ENCODE measurements around the gene LRRC8D.

Gene LRRC8D

DNA sequence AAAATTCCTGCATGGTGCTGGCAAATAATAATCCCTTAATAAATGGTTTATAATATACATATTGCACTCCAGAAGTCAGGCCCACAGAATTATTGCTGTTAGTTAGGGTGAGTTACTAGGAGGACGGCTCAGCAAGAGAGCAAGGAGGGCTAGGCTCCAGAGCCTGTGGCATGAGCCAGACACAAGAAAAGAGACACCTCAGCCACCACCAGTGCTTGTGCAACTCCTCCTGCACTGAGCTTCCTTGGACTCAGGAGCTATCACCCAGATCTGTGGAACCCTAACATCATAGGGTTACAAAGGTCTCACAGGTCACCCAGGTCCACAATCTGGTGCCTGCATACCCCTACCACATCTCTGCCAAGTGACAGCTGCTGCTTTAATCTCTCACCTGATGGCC lies 12.8 kb upstream of the LRRC8D start:
- no peak for DNase-seq (ENCODE audit: low spot score)

DNA sequence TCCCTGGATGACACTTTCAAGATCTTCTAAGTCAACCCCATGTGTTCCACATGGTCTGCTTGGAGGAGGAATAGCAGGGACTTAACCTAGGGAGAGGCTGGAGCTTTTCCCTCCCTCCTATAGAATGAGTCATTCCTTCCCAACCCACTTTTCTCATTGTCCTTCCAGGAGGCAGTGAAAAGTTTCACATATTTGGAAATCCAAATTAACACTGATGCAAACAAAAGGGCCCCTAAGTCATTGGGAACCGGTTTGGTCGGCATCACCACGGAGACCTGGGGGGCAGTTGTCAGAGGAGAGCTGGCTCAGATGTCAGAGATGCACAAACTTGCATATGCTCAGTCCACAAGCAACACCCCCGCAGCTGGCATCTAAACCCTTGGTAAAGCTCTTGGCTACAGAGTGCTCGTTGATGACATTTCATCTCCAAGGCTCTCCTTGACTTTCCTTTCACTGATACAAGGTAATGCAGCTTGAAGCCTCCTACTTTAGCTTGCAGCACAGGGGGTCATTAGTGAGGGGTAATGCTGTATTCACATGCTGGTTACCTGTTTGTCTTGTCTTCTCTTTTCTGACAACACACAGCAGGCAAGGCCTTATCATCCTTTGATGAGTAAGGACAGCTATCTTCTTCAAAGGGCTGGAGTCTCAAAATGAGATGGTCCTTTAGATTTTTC lies 12.3 kb upstream of the LRRC8D start:
- DNase-seq (ENCODE audit: low spot score) = peak; percentile 31

- no peak for DNase-seq (ENCODE audit: low spot score)
These were observed 11.3 kb upstream of the LRRC8D start for GRCh38 chr1:89809556-89809955.

GRCh38 chr1:89810302-89810701 lies 10.5 kb upstream of the LRRC8D start:
- no peak for DNase-seq (ENCODE audit: low spot score)

DNA sequence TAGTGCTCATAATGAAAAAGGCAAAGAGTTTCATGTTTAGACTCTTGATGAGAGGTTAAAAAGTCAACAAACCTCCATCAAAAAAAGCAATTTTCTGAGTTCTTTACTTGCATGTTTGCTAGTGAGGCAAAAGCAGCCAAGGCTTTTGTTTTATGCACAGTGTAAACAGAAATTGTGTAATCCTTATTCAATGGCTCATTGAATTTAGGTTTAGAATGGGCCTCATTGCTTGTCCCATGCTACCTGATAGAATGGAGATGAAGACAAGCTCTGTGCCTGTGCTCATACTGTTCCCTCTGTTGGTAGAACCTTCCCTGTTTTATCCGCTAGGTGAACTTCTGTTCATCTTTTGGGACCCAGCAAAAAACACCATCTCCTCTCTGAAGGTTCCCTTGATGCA lies 10.0 kb upstream of the LRRC8D start:
- DNase-seq (ENCODE audit: low spot score) = no peak

DNA sequence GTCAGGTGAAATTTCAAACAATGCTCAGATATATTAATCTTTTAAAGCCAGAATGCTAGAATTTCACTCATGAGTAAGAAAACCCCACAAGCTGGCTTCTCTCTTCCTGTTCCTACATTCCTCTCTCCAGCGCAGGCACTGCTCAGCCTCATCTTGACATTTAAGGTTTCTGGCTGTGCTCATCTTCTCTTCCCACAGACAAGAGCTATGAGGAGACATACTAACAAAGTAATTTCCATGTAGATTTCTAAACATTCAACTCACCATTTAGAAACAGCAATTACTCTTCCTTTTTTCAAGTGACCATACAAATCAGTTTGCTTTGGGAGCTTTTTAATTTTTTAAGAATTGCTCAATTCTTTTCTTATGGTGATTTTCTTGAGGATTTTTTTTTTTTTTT lies 7.8 kb upstream of the LRRC8D start:
- DNase-seq (ENCODE audit: low spot score) = no peak

- DNase-seq (ENCODE audit: low spot score) = no peak
These were observed 5.8 kb upstream of the LRRC8D start for GRCh38 chr1:89815040-89815439.

- no peak for DNase-seq (ENCODE audit: low spot score)
These were observed 5.2 kb upstream of the LRRC8D start for GRCh38 chr1:89815611-89816010.

DNA sequence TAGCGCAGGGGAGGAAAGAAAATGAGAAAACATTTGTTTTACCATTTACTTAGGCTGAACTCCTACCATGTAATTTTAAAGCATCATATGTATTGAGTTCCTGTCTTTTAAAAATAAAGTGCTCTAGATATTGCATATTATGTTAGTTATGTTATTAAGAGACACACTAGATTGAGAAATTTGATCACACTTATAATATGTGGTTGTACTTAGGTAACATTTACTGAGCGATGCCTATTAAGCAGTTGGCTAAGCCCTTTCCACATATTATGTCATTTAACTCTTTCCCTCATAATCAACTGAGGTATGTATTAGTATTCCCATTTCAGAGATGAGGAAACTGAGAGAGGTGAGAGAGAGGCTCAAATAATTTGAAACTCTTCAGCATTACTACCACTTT lies 4.5 kb upstream of the LRRC8D start:
- DNase-seq (ENCODE audit: low spot score) = no peak

- peak; percentile 78 for DNase-seq (ENCODE audit: low spot score)
These were observed 683 bp downstream of the LRRC8D start for GRCh38 chr1:89821322-89822108.

- peak; percentile 51 for DNase-seq (ENCODE audit: low spot score)
These were observed 1.5 kb downstream of the LRRC8D start for GRCh38 chr1:89822109-89822962.

- DNase-seq (ENCODE audit: low spot score) = no peak
These were observed 2.3 kb downstream of the LRRC8D start for GRCh38 chr1:89822999-89823628.

- DNase-seq (ENCODE audit: low spot score) = no peak
These were observed 3.0 kb downstream of the LRRC8D start for GRCh38 chr1:89823679-89824292.

DNA sequence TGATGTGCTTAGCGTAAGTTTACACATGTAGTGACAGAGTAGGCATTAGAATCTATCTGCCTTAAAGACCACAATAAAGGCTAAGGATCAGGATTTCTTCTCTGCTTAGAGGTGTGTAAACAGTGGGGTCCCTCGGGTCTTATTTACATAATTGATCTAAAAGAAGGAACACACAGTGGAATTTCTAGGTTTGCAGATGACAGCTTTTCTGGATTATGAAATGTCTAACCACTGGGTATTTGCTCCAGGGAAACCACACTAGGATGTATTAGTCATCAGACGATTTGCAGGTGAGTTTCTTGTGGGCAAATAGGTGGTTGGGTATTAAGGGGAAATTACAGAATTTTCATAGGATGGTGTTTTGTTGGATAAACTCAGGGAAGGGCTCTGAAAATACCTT lies 5.8 kb downstream of the LRRC8D start:
- no peak for DNase-seq (ENCODE audit: low spot score)

- DNase-seq (ENCODE audit: low spot score) = no peak
These were observed 6.5 kb downstream of the LRRC8D start for GRCh38 chr1:89827330-89827729.

DNA sequence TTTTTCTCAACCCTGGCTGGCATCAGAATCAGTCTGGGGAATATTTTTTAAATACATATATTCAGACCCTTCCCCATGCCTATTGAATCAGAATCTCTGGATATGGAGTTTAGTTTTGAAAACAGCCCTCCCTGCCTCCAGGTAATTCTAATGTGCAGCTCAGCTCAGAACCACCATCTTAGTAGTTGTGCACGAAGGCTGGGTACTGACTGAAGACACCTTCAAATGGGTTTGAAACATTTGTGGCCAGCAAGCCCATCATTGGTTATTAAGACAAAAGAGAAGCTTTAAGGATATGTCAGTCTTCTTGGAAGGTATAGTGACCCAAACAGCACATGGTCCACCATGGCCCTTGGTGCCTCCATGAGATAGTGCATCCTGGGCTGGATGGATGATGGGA lies 7.1 kb downstream of the LRRC8D start:
- DNase-seq (ENCODE audit: low spot score) = no peak

DNA sequence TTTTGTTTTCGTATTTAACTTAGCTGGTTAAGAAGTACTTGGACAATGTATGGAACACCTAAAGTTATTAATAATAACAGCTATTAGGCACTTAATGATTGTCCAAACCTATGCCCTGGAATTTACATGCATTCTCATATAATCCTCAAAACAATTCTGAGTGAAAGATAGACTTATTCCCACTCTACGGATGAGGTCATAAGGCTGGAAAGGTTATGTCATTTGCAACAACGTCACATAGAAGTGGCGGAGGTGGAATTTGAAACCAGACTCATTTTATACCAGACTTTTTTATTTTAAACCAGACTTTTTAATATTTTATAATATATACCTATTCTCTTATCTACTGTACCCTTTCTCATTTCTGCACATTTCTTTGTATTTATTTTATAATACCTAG lies 8.4 kb downstream of the LRRC8D start:
- DNase-seq (ENCODE audit: low spot score) = no peak

DNA sequence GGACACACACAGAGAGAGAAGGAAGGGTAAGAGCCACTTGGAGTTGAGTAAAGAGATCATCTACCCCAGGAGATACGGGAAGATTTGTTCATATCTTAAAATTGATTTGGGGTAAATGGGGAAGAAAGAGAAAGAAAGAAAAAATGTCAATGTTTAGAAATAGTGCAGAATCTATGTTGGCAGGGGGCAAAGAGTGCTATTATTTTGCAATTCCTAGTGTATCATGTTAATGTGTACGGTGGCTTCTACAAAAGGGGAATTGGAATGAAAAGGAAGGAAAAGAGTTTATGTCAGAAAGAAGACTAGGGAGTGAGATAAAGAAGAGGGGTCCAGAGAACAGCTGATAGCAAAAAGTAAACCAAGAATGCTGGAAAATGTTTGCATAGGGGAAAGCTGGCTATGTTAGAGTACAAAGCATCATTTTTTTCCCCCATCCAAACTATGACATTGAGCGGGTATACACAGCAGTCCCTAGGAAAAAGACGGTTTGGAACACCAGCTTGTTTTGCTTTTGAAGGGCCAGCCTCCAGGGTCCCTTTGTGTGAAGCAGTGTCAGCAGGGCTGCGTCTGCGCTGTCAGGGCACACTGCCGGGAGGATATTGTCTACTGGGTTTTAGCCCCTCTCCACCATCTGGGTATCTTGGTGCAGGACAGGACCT lies 10.8 kb downstream of the LRRC8D start:
- no peak for DNase-seq (ENCODE audit: low spot score)

DNA sequence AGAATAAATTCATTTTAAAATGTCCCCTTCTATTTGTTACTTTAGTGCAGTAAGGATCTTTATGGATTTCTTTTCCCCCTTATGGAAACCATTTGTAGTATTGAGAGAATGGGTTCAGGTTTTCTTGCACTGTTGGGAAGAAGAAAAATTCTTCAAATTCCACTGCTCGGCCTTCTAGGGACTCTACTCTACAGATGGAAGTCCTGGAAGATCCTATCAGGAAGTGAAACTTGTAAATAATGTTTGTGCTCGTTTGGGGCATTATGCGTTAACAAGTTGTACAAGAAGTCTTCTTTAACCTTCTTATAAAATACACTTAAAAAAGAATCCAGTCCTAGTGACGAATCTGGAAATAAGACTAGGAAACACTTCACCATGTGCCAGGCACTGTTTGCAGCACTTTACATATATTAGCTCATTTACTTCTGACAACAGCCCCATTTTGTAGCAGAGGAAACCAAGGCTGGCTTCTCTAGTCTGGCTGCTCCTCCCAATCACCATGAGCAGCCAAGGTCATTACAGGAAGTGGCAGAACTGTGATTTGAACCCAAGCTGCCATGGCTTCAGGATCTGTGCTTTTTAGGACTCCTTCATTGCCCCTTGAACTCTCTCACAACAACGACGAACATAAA lies 11.8 kb downstream of the LRRC8D start:
- DNase-seq (ENCODE audit: low spot score) = no peak

DNA sequence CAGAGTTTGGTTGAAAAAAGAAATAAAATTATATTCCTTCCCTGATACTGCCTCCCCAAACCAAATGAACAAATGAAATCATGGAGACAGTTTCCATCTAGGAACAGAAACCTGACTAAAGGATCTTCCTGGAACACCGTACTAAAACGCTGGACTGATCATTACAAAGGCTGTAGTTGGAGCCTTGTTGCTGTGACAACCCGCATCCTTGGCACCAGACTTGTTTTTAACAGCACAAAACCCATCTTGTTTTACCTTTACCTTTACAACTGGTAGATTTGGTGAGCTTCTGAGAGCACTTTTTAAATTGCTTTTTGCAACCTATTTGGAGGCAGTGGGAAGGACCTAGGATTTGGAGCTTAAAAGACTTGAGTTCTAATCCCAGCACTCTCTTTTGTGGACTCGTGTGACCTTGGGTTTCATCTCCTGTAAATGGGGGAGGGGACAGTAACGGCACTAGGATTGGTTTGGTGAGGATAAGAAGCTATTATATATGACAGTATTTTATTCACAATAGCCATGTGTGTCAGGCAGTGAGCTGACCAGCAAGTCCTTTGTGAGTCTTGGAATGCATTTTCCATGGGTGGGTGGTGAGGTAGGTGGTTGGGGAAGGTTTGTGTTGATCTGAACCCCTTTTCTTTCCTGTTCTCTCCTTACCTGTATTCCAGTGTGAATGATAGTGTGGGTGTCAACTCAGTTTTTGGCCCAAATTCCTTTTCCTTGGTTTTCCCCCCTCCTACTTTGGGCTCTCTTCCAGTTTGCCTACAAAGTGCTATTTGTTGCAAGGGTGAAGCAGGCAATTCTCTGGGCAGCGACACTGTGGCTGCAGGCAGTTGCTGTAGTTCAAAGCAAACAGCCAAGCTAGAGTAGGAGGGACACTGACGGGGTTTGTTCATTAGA lies 12.6 kb downstream of the LRRC8D start:
- no peak for DNase-seq (ENCODE audit: low spot score)
